Measurements from ENCODE around the gene EXOC6B.

DNA sequence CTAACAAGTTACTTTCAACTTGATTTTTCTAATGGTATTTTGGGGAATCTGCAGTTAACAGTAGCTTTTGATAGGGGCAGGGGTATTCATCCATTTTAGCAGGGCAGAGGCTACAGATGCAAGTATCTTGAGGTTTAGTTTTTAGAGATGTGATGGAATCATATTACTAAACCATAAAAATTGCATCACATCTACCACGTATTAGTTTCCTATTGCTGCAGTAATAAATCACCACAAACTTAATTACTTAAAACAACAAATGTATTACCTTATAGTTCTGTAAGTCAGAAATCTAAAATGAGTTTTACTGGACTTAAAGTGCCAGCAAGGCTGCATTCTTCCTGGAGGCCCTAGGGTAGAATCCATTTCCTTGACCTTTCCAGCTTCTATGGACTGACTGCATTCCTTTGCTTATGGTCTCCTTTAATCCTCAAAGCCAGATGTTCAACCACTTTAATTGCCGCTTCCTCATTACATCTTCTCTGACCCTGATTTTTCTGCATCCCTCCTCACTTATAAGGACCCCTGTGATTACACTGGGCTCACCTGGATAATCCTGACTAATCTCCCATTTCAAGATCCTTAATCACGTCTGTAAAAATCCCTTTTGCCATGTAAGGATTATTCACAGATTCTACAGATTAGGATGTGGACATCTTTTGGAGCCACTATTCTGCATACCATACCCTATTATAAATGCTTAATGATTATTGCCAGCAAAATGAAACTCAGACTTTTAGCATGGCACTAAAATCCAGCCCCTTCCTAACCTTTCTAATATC lies 21.9 kb upstream of the EXOC6B start:
- TF ChIP-seq, protein P1, sequence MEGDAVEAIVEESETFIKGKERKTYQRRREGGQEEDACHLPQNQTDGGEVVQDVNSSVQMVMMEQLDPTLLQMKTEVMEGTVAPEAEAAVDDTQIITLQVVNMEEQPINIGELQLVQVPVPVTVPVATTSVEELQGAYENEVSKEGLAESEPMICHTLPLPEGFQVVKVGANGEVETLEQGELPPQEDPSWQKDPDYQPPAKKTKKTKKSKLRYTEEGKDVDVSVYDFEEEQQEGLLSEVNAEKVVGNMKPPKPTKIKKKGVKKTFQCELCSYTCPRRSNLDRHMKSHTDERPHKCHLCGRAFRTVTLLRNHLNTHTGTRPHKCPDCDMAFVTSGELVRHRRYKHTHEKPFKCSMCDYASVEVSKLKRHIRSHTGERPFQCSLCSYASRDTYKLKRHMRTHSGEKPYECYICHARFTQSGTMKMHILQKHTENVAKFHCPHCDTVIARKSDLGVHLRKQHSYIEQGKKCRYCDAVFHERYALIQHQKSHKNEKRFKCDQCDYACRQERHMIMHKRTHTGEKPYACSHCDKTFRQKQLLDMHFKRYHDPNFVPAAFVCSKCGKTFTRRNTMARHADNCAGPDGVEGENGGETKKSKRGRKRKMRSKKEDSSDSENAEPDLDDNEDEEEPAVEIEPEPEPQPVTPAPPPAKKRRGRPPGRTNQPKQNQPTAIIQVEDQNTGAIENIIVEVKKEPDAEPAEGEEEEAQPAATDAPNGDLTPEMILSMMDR (IDR thresholded peaks at IDR 0.05; ENCODE audit: borderline replicate concordance, extremely low read depth, low read length, poor library complexity, severe bottlenecking), result no peak
- no peak for TF ChIP-seq EZH2 (IDR thresholded peaks at IDR 0.05; ENCODE audit: borderline replicate concordance, low read depth, low read length, severe bottlenecking)
